HCT116 (cell line): ENCODE results near the gene TLK1. TPM values are rescaled to one million over a fixed set of nuclear protein-coding genes. Genes with fewer than 3 reads are reported as not detected.

ENCODE experiments used
- ATAC-seq: fragments of 200-7000 bp; cut with Tn5 transposase; 2 replicates; pipeline ENCODE4 v1.9.1; 2020; ENCODE audit warnings: mild to moderate bottlenecking, moderate library complexity
- BruUV-seq: library from RNA; stranded (reverse); fragments of 400-500 nt; replicated peaks from 2 replicates; lab custom pipeline; 2021; lab: Mats Ljungman, UMichigan
- CTCF ChIA-PET: fragments of 300-600 bp; sonication (Branson Sonifier 250); formaldehyde crosslinking; loops from one replicate; lab custom pipeline; 2021; ENCODE audit warnings: antibody characterized with exemption; lab: Charles Lee
- POLR2A ChIA-PET: fragments of 300-600, 350-600 bp; sonication (Branson Sonifier 250); formaldehyde crosslinking; loops from one replicate; lab custom pipeline; 2021; ENCODE audit warnings: antibody characterized with exemption; lab: Charles Lee
- RAD21 ChIA-PET, 2 experiments: fragments of 300-600 bp; sonication (Branson Sonifier 250); formaldehyde crosslinking; loops; one replicate each; lab custom pipeline; 2023; ENCODE audit warnings: low total read pairs in 2 of 2; ENCODE audit not compliant: uncharacterized antibody in 2 of 2, unreplicated experiment in 2 of 2, low non-redundant PET in 1 of 2; lab: Charles Lee
- DNase-seq: peaks from one replicate; pipeline ENCODE4 v3.0.0-alpha.2; 2010; ENCODE audit warnings: low read depth, low spot score
- H2AFZ ChIP-seq: fragments of 200-600 bp; shearing (Covaris generic), sonication (generic); 2 replicates; pipeline ENCODE4 v1.6.1; 2017; ENCODE audit warnings: low read depth, mixed run types, mixed read lengths, antibody characterized with exemption, low read length; ENCODE audit not compliant: poor library complexity, severe bottlenecking
- H3K27ac ChIP-seq: 2 replicates; pipeline ENCODE4 v1.5.1; 2012; ENCODE audit warnings: low read depth, low read length
- H3K27me3 ChIP-seq: fragments of 200-600 bp; sonication (generic); 2 replicates; pipeline ENCODE4 v1.6.1; 2016; ENCODE audit warnings: mixed run types, low read length, mixed read lengths; ENCODE audit not compliant: insufficient read depth
- H3K36me3 ChIP-seq, 2 experiments: fragments of 200-500 bp in 1 of 2; fragments of 200-600 bp in 1 of 2; sonication (Bioruptor generic) in 1 of 2; sonication (generic) in 1 of 2; 2 replicates each; pipeline versions ENCODE4 v1.5.1 to v1.6.1; 2014 to 2016; ENCODE audit warnings: low read length in 2 of 2, inconsistent platforms in 1 of 2, mixed read lengths in 1 of 2, mixed run types in 1 of 2; ENCODE audit not compliant: insufficient read depth in 2 of 2, control insufficient read depth in 1 of 2
- H3K4me1 ChIP-seq, 2 experiments: fragments of 200-600 bp in 1 of 2; sonication (generic) in 1 of 2; 2 replicates each; pipeline versions ENCODE4 v1.5.1 to v1.6.1; 2012 to 2017; ENCODE audit warnings: low read length in 2 of 2, inconsistent platforms in 1 of 2, mild to moderate bottlenecking in 1 of 2, mixed read lengths in 1 of 2, mixed run types in 1 of 2, moderate library complexity in 1 of 2; ENCODE audit not compliant: insufficient read depth in 2 of 2, control insufficient read depth in 1 of 2
- H3K4me2 ChIP-seq: fragments of 200-600 bp; sonication (generic); 2 replicates; pipeline ENCODE4 v1.6.1; 2017; ENCODE audit warnings: mixed run types, low read length, mixed read lengths
- H3K4me3 ChIP-seq, 2 experiments: fragments of 200-600 bp in 1 of 2; sonication (generic) in 1 of 2; replicated peaks in 1 of 2; 2 replicates each; pipeline ENCODE4 v1.5.1; 2011 to 2016; ENCODE audit warnings: low read length in 2 of 2, control low read depth in 1 of 2, low read depth in 1 of 2, mild to moderate bottlenecking in 1 of 2, mixed read lengths in 1 of 2, mixed run types in 1 of 2
- H3K79me2 ChIP-seq: fragments of 200-600 bp; sonication (generic); 2 replicates; pipeline ENCODE4 v1.6.1; 2017; ENCODE audit warnings: mild to moderate bottlenecking, mixed run types, low read length, moderate library complexity, mixed read lengths; ENCODE audit not compliant: insufficient read depth
- H3K9ac ChIP-seq: fragments of 200-600 bp; sonication (generic); 2 replicates; pipeline ENCODE4 v1.6.1; 2016; ENCODE audit warnings: low read length, mixed read lengths
- H3K9me2 ChIP-seq: fragments of 200-600 bp; sonication (generic), shearing (Covaris generic); 2 replicates; pipeline ENCODE4 v1.6.1; 2017; ENCODE audit warnings: mixed run types, mild to moderate bottlenecking, moderate library complexity; ENCODE audit not compliant: insufficient read depth
- H3K9me3 ChIP-seq, 2 experiments: fragments of 200-500 bp in 1 of 2; fragments of 200-600 bp in 1 of 2; sonication (Bioruptor generic) in 1 of 2; sonication (generic) in 1 of 2; 2 replicates each; pipeline ENCODE4 v1.6.1; 2014 to 2017; ENCODE audit warnings: low read length in 2 of 2, mixed read lengths in 2 of 2, inconsistent platforms in 1 of 2, low read depth in 1 of 2, mild to moderate bottlenecking in 1 of 2, mixed run types in 1 of 2, moderate library complexity in 1 of 2; ENCODE audit not compliant: control insufficient read depth in 1 of 2, insufficient read depth in 1 of 2
- H4K20me1 ChIP-seq: fragments of 200-600 bp; sonication (generic), shearing (Covaris generic); 2 replicates; pipeline ENCODE4 v1.6.1; 2017; ENCODE audit warnings: mixed run types, mild to moderate bottlenecking, moderate library complexity; ENCODE audit not compliant: insufficient read depth
- CBX3 ChIP-seq: IDR thresholded peaks from 2 replicates; pipeline ENCODE4 v1.6.1; 2012; ENCODE audit warnings: low read depth
- CEBPB ChIP-seq: IDR thresholded peaks from 2 replicates; pipeline ENCODE4 v1.6.1; 2012; ENCODE audit warnings: low read depth
- EGR1 ChIP-seq: IDR thresholded peaks from 2 replicates; pipeline ENCODE4 v1.6.1; 2012; ENCODE audit warnings: low read depth
- ELF1 ChIP-seq: IDR thresholded peaks from 2 replicates; pipeline ENCODE4 v1.6.1; 2012; ENCODE audit warnings: low read depth, borderline replicate concordance
- EZH2 ChIP-seq: fragments of 200-600 bp; sonication (generic); IDR thresholded peaks from 2 replicates; pipeline ENCODE4 v1.6.1; 2017; ENCODE audit warnings: antibody characterized with exemption, mixed run types
- EZH2phosphoT487 ChIP-seq: fragments of 200-600 bp; IDR thresholded peaks from 2 replicates; pipeline ENCODE4 v1.6.1; 2018; ENCODE audit warnings: antibody characterized with exemption, borderline replicate concordance
- RAD21 ChIP-seq: IDR thresholded peaks from 2 replicates; pipeline ENCODE4 v1.6.1; 2012; ENCODE audit warnings: low read depth, mild to moderate bottlenecking
- SIN3A ChIP-seq: IDR thresholded peaks from 2 replicates; pipeline ENCODE4 v1.6.1; 2012; ENCODE audit warnings: low read depth
- SRF ChIP-seq: IDR thresholded peaks from 2 replicates; pipeline ENCODE4 v1.6.1; 2012; ENCODE audit warnings: low read depth
- YY1 ChIP-seq: IDR thresholded peaks from 2 replicates; pipeline ENCODE4 v1.6.1; 2011; ENCODE audit warnings: low read length, low read depth, moderate library complexity, mild to moderate bottlenecking; ENCODE audit not compliant: insufficient replicate concordance; ENCODE audit errors: extremely low read depth
- ZFX ChIP-seq: fragments of 450-650 bp; IDR thresholded peaks from 2 replicates; pipeline ENCODE4 v1.6.1; 2017
- ZNF274 ChIP-seq: fragments of 200-500 bp; sonication (Bioruptor generic); IDR thresholded peaks from 2 replicates; pipeline ENCODE4 v1.6.1; 2014; ENCODE audit warnings: mild to moderate bottlenecking, low read depth, low read length, inconsistent platforms
- intact Hi-C: fragments of 100-400 bp; cut with micrococcal nuclease; formaldehyde crosslinking; loops from 2 replicates; pipeline ENCODE4 v1.10.0; 2022
- total RNA-seq: library from RNA; stranded (reverse); gene quantifications from one replicate; pipeline ENCODE4 v1.2.1, GENCODE V29; 2021; ENCODE audit not compliant: unreplicated experiment
- TF ChIP-seq, protein P1 (sequence below): IDR thresholded peaks from 2 replicates; pipeline ENCODE4 v1.6.1; 2012
- TF ChIP-seq, protein P2 (sequence below): IDR thresholded peaks from 2 replicates; pipeline ENCODE4 v1.6.1; 2012

Gene TLK1
- total RNA-seq, 1 experiment from 2014 or later: 57.7 TPM

DNA sequence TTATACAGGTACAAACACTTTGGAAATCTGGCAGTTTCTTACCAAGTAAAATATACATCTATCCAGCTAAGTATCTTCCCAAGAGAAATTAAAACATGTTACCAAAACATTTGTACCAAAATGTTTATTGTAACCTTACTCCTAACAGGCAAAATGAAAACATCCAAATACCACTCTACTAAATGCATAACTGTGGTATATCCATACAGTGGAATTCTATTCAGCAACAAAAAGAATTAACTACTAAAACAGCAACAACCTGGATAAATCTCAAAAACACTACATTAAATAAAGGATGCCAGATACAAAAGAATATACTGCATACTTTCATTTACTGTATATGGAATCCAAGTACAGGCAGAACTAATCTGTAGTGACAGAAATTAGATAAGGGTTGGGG, 51.1 kb downstream of the TLK1 start:
- intact Hi-C loops: no loop called here
- peaks cover 5% of the 10 kb centered on the region; the same call in 1 of the 2 replicates for H3K9me2 ChIP-seq
- no peak overlapping the region for H3K4me3 ChIP-seq
- H3K9me3 ChIP-seq: no peaks in the 10 kb centered on the region
- POLR2A ChIA-PET: no interaction called here
- no peaks in the 10 kb centered on the region for H3K27me3 ChIP-seq
- no peaks in the 10 kb centered on the region for H3K36me3 ChIP-seq
- RAD21 ChIA-PET: no interaction called here
- no peak for ATAC-seq
- CTCF ChIA-PET: interaction anchor here (1.5 kb wide), 1 partner anchor 23 kb away, joined by 4 read pairs; no protein-coding TSS in a partner anchor
- H2AFZ ChIP-seq: no peak overlapping the region
- H3K4me2 ChIP-seq: no peak overlapping the region
- peaks cover 9% of the 10 kb centered on the region; the same call in 1 of the 2 replicates for H4K20me1 ChIP-seq
- DNase-seq: no peak
- no peak overlapping the region for H3K9ac ChIP-seq
- no peaks in the 10 kb centered on the region for H3K4me1 ChIP-seq
- peaks cover 82% of the 10 kb centered on the region for H3K79me2 ChIP-seq
- no TSS peak for BruUV-seq
- TF ChIP-seq ZFX (no peak), YY1 (no peak), ZNF274 (no peak), CEBPB (no peak), SRF (no peak), RAD21 (no peak), EZH2 (no peak), EGR1 (no peak), SIN3A (no peak), CBX3 (no peak), ELF1 (no peak), EZH2phosphoT487 (no peak)
- TF ChIP-seq, protein P1, sequence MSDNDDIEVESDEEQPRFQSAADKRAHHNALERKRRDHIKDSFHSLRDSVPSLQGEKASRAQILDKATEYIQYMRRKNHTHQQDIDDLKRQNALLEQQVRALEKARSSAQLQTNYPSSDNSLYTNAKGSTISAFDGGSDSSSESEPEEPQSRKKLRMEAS: no peak
- TF ChIP-seq, protein P2, sequence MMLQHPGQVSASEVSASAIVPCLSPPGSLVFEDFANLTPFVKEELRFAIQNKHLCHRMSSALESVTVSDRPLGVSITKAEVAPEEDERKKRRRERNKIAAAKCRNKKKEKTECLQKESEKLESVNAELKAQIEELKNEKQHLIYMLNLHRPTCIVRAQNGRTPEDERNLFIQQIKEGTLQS: no peak
- no peak overlapping the region for H3K27ac ChIP-seq
